H9 (cell line): ENCODE data around the gene KY. TPM values are rescaled to one million over a fixed set of nuclear protein-coding genes. Genes with fewer than 3 reads are reported as not detected.

Experiments
- DNase-seq: peaks from one replicate; pipeline ENCODE4 v3.0.0-alpha.2; 2017
- H2AFZ ChIP-seq: one replicate; pipeline ENCODE4 v1.6.1; 2013; ENCODE audit warnings: mild to moderate bottlenecking, low read length, control low read depth, moderate library complexity
- H2AK5ac ChIP-seq: 2 replicates; pipeline ENCODE4 v1.6.1; 2013; ENCODE audit warnings: low read length, control low read depth, mixed read lengths; ENCODE audit not compliant: insufficient read length
- H2BK120ac ChIP-seq: one replicate; pipeline ENCODE4 v1.6.1; 2013; ENCODE audit warnings: low read depth, mild to moderate bottlenecking, low read length, control low read depth, inconsistent platforms; ENCODE audit not compliant: poor library complexity, severe bottlenecking
- H2BK12ac ChIP-seq: 2 replicates; pipeline ENCODE4 v1.6.1; 2013; ENCODE audit warnings: low read length, control low read depth, mixed read lengths, low read depth; ENCODE audit not compliant: insufficient read length
- H2BK15ac ChIP-seq: 2 replicates; pipeline ENCODE4 v1.6.1; 2013; ENCODE audit warnings: low read depth, low read length, control low read depth
- H2BK20ac ChIP-seq: one replicate; pipeline ENCODE4 v1.6.1; 2013; ENCODE audit warnings: low read depth, mild to moderate bottlenecking, low read length, control low read depth, inconsistent platforms; ENCODE audit not compliant: poor library complexity, severe bottlenecking
- H2BK5ac ChIP-seq: 2 replicates; pipeline ENCODE4 v1.6.1; 2013; ENCODE audit warnings: low read length, control low read depth, mixed read lengths; ENCODE audit not compliant: insufficient read length
- H3K14ac ChIP-seq: 2 replicates; pipeline ENCODE4 v1.6.1; 2013; ENCODE audit warnings: low read length, control low read depth; ENCODE audit not compliant: insufficient read depth
- H3K18ac ChIP-seq: 2 replicates; pipeline ENCODE4 v1.6.1; 2013; ENCODE audit warnings: low read depth, mild to moderate bottlenecking, mixed read lengths, low read length, control low read depth; ENCODE audit not compliant: insufficient read length
- H3K23ac ChIP-seq: 2 replicates; pipeline ENCODE4 v1.6.1; 2013; ENCODE audit warnings: low read length, control low read depth, mixed read lengths, low read depth; ENCODE audit not compliant: insufficient read length
- H3K23me2 ChIP-seq: 2 replicates; pipeline ENCODE4 v1.6.1; 2013; ENCODE audit warnings: low read depth, mild to moderate bottlenecking, mixed read lengths, low read length, control low read depth; ENCODE audit not compliant: insufficient read length, poor library complexity, severe bottlenecking
- H3K27ac ChIP-seq: 2 replicates; pipeline ENCODE4 v1.5.1; 2013; ENCODE audit warnings: low read length, control low read depth, mixed read lengths, low read depth; ENCODE audit not compliant: insufficient read length
- H3K27me3 ChIP-seq: 2 replicates; pipeline ENCODE4 v1.6.1; 2013; ENCODE audit warnings: low read length, control low read depth, inconsistent platforms; ENCODE audit not compliant: insufficient read depth
- H3K4ac ChIP-seq: 2 replicates; pipeline ENCODE4 v1.6.1; 2013; ENCODE audit warnings: low read depth, mild to moderate bottlenecking, control low read depth, inconsistent platforms, low read length, moderate library complexity
- H3K4me1 ChIP-seq: 2 replicates; pipeline ENCODE4 v1.6.1; 2013; ENCODE audit warnings: low read length, control low read depth, inconsistent platforms; ENCODE audit not compliant: insufficient read depth
- H3K4me2 ChIP-seq: 2 replicates; pipeline ENCODE4 v1.6.1; 2013; ENCODE audit warnings: low read length, control low read depth, mixed read lengths; ENCODE audit not compliant: insufficient read length, insufficient read depth
- H3K56ac ChIP-seq: 2 replicates; pipeline ENCODE4 v1.6.1; 2013; ENCODE audit warnings: low read depth, mild to moderate bottlenecking, mixed read lengths, low read length, control low read depth; ENCODE audit not compliant: insufficient read length
- H3K79me1 ChIP-seq: 2 replicates; pipeline ENCODE4 v1.6.1; 2013; ENCODE audit warnings: low read depth, mild to moderate bottlenecking, moderate library complexity, low read length, control low read depth, inconsistent platforms; ENCODE audit not compliant: insufficient read depth, poor library complexity, severe bottlenecking
- H3K79me2 ChIP-seq: 2 replicates; pipeline ENCODE4 v1.6.1; 2013; ENCODE audit warnings: low read length, control low read depth, inconsistent platforms; ENCODE audit not compliant: insufficient read depth
- H3K9ac ChIP-seq: 2 replicates; pipeline ENCODE4 v1.6.1; 2013; ENCODE audit warnings: low read length, control low read depth, mixed read lengths; ENCODE audit not compliant: insufficient read length; ENCODE audit errors: extremely low read depth
- H3K9me3 ChIP-seq: one replicate; pipeline ENCODE4 v1.6.1; 2013; ENCODE audit warnings: low read depth, low read length, inconsistent platforms; ENCODE audit not compliant: control insufficient read depth
- H3T11ph ChIP-seq: one replicate; pipeline ENCODE4 v1.6.1; 2013; ENCODE audit warnings: mild to moderate bottlenecking, low read length, control low read depth, inconsistent platforms
- H4K20me1 ChIP-seq: one replicate; pipeline ENCODE4 v1.6.1; 2013; ENCODE audit not compliant: control insufficient read depth, insufficient read length, insufficient read depth
- H4K5ac ChIP-seq: 2 replicates; pipeline ENCODE4 v1.6.1; 2013; ENCODE audit warnings: low read depth, mild to moderate bottlenecking, mixed read lengths, low read length, control low read depth; ENCODE audit not compliant: insufficient read length
- H4K8ac ChIP-seq: replicated peaks from 2 replicates; pipeline ENCODE4 v1.6.1; 2013; ENCODE audit warnings: low read length, control low read depth, mixed read lengths, low read depth; ENCODE audit not compliant: insufficient read length
- H4K91ac ChIP-seq: 2 replicates; pipeline ENCODE4 v1.6.1; 2013; ENCODE audit warnings: low read depth, mild to moderate bottlenecking, moderate library complexity, mixed read lengths, low read length, control low read depth; ENCODE audit not compliant: insufficient read length
- H3K27ac Mint-ChIP-seq, 3 experiments: 2 replicates in 2 of 3; 3 replicates in 1 of 3; pipeline ENCODE4 v1.8.0; 2020 to 2021; ENCODE audit warnings: mixed read lengths in 3 of 3, mild to moderate bottlenecking in 1 of 3, moderate library complexity in 1 of 3
- H3K27me3 Mint-ChIP-seq: 2 replicates; pipeline ENCODE4 v1.8.0; 2021; ENCODE audit warnings: low read depth, mild to moderate bottlenecking, moderate library complexity, mixed read lengths
- H3K36me3 Mint-ChIP-seq, 3 experiments: 2 replicates in 2 of 3; 3 replicates in 1 of 3; pipeline ENCODE4 v1.8.0; 2020 to 2021; ENCODE audit warnings: low read depth in 3 of 3, mixed read lengths in 3 of 3; ENCODE audit not compliant: insufficient read depth in 1 of 3
- H3K4me1 Mint-ChIP-seq, 2 experiments: 2 replicates each; pipeline ENCODE4 v1.8.0; 2020; ENCODE audit warnings: mixed read lengths in 2 of 2
- H3K4me3 Mint-ChIP-seq, 2 experiments: 2 replicates in 1 of 2; 3 replicates in 1 of 2; pipeline ENCODE4 v1.8.0; 2020 to 2021; ENCODE audit warnings: mild to moderate bottlenecking in 2 of 2, mixed read lengths in 2 of 2, moderate library complexity in 1 of 2
- H3K9me3 Mint-ChIP-seq, 2 experiments: 2 replicates in 1 of 2; 3 replicates in 1 of 2; pipeline ENCODE4 v1.8.0; 2020; ENCODE audit warnings: mild to moderate bottlenecking in 2 of 2, mixed read lengths in 2 of 2, moderate library complexity in 1 of 2
- WGBS: extraction: QIAGEN DNeasy Blood & Tissue Kit; methylation state at CpG from one replicate; pipeline ENCODE4 v1.1.7; 2013; ENCODE audit warnings: missing lambda C conversion rate, low lambda C conversion rate, mixed read lengths; ENCODE audit not compliant: insufficient read length; ENCODE audit errors: extremely low coverage; 5-methylcytosine and 5-hydroxymethylcytosine counted together
- total RNA-seq: library from RNA; stranded (reverse); gene quantifications from 2 replicates; pipeline ENCODE4 v1.2.1, GENCODE V29; 2021
- TF ChIP-seq, protein P1 (sequence below): fragments of 200-600 bp; sonication (generic); conservative IDR thresholded peaks from 3 replicates; pipeline ENCODE4 v1.8.0; 2021; ENCODE audit warnings: antibody characterized with exemption, mild to moderate bottlenecking

KY gene
- total RNA-seq, 1 experiment from 2014 or later, result not detected

DNA sequence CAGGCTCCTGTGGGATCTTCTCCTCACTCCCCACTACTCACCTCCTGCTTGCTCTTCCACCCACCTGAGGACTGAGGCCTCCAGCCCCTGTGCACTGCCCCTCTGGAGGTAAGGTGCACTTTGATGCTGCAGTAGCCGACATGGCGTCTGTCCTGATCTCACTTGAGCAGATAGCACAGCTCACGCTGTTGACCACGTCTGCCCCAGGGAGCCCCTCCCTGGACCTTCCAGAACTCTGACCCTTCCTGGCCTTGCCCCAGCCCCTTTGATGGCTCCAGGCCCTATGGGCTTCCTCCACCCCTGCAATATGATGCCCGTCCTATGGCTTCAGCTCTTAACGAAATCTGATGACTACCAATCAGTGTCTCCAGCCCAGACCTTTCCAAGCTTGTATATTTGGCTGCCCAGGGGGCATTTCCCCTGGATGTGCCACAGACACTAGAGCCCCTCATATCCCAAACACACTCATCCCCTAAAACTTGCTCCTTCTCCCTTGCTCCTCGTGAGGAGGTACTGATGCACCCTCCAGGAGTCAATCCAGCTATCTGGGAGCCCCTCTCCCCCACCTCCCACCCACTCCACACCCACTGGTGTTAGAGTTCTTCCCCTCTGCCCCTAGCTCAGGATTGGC, 27.1 kb downstream of the KY start:
- Histone ChIP-seq H2AFZ (no peak overlapping the region), H3K4me2 (no peak overlapping the region), H3K79me2 (no peaks in the 10 kb centered on the region), H2BK15ac (no peak overlapping the region), H2BK120ac (no peak overlapping the region), H3K23me2 (no peaks in the 10 kb centered on the region), H4K20me1 (no peaks in the 10 kb centered on the region), H2BK5ac (no peak overlapping the region), H3K27me3 (no peaks in the 10 kb centered on the region), H3K79me1 (no peaks in the 10 kb centered on the region), H3K27ac (no peak overlapping the region), H4K91ac (no peak overlapping the region), H3K9me3 (no peaks in the 10 kb centered on the region), H3K9ac (no peak overlapping the region), H4K8ac (no peak overlapping the region), H3K23ac (no peak overlapping the region), H3K4me1 (no peaks in the 10 kb centered on the region), H4K5ac (no peak overlapping the region), H3K14ac (no peak overlapping the region), H3K4ac (no peak overlapping the region), H3T11ph (no peak overlapping the region), H2BK12ac (no peak overlapping the region), H3K56ac (no peak overlapping the region), H3K18ac (no peak overlapping the region), H2AK5ac (no peak overlapping the region), H2BK20ac (no peak overlapping the region)
- WGBS, result no CpG with 5 or more reads among the region's 7 CpGs
- Mint-ChIP-seq H3K9me3 (no peaks in the 10 kb centered on the region), H3K4me1 (peaks cover 4 to 5% of the 10 kb centered on the region in 2 experiments; a peak in 1 of 4 replicates), H3K4me3 (no peak overlapping the region), H3K27me3 (peaks cover 5% of the 10 kb centered on the region), H3K27ac (no peak overlapping the region; a peak in 1 of 7 replicates), H3K36me3 (no peaks in the 10 kb centered on the region)
- peak; percentile 15 for DNase-seq
- TF ChIP-seq, protein P1, sequence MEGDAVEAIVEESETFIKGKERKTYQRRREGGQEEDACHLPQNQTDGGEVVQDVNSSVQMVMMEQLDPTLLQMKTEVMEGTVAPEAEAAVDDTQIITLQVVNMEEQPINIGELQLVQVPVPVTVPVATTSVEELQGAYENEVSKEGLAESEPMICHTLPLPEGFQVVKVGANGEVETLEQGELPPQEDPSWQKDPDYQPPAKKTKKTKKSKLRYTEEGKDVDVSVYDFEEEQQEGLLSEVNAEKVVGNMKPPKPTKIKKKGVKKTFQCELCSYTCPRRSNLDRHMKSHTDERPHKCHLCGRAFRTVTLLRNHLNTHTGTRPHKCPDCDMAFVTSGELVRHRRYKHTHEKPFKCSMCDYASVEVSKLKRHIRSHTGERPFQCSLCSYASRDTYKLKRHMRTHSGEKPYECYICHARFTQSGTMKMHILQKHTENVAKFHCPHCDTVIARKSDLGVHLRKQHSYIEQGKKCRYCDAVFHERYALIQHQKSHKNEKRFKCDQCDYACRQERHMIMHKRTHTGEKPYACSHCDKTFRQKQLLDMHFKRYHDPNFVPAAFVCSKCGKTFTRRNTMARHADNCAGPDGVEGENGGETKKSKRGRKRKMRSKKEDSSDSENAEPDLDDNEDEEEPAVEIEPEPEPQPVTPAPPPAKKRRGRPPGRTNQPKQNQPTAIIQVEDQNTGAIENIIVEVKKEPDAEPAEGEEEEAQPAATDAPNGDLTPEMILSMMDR, result no peak
